Measurements from ENCODE around the gene ASTN2.

The ASTN2 gene

DNA sequence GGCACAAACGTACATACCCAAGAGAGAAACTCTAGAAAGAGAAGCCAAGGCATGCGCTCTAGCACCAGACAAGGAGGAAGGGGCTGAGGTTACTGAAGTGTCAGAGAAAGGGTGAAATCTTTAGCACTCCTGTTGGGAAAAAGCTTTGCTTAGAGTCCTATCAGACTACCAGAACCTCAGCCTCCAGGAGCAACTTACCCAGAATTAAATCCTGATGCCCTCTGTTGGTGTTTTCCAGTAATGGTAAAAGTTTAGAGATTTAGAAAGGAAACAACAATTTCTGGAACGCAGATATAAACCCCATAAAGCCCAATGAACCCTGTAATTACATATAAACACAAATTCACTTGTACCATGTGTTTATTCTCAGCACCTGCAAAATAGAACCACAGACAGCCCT lies 33.2 kb upstream of the ASTN2 start:
- no peaks in the 10 kb centered on the region for H3F3A ChIP-seq (ENCODE audit: insufficient read depth, low read length)
- H3K9me2 ChIP-seq (replicated peaks; ENCODE audit: insufficient read depth, low read length): no peaks in the 10 kb centered on the region
- H2AFZ ChIP-seq (ENCODE audit: low read length): no peak overlapping the region
- no peaks in the 10 kb centered on the region for H3K4me1 ChIP-seq (ENCODE audit: low read length)
- H3K36me3 ChIP-seq (replicated peaks; ENCODE audit: insufficient read depth, low read length): no peaks in the 10 kb centered on the region
- H3K9me3 ChIP-seq (replicated peaks; ENCODE audit: insufficient read depth, low read length): no peaks in the 10 kb centered on the region
- H3K27ac ChIP-seq (ENCODE audit: low read length): no peak overlapping the region
- H3K9ac ChIP-seq (ENCODE audit: low read length): no peak overlapping the region
- no peaks in the 10 kb centered on the region for H3K79me2 ChIP-seq (ENCODE audit: low read length)
- no peaks in the 10 kb centered on the region for H4K20me1 ChIP-seq (ENCODE audit: insufficient read depth, low read length)
- no peaks in the 10 kb centered on the region for H3K27me3 ChIP-seq (replicated peaks; ENCODE audit: insufficient read depth, low read length)
- TF ChIP-seq, protein P1, sequence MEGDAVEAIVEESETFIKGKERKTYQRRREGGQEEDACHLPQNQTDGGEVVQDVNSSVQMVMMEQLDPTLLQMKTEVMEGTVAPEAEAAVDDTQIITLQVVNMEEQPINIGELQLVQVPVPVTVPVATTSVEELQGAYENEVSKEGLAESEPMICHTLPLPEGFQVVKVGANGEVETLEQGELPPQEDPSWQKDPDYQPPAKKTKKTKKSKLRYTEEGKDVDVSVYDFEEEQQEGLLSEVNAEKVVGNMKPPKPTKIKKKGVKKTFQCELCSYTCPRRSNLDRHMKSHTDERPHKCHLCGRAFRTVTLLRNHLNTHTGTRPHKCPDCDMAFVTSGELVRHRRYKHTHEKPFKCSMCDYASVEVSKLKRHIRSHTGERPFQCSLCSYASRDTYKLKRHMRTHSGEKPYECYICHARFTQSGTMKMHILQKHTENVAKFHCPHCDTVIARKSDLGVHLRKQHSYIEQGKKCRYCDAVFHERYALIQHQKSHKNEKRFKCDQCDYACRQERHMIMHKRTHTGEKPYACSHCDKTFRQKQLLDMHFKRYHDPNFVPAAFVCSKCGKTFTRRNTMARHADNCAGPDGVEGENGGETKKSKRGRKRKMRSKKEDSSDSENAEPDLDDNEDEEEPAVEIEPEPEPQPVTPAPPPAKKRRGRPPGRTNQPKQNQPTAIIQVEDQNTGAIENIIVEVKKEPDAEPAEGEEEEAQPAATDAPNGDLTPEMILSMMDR (IDR thresholded peaks at IDR 0.05; ENCODE audit: low read length): no peak
- no peak for TF ChIP-seq EZH2 (optimal IDR thresholded peaks at IDR 0.05; ENCODE audit: low read depth, low read length)
- no peak for TF ChIP-seq EZH2phosphoT487 (IDR thresholded peaks at IDR 0.05; ENCODE audit: low read length)
- no peak for DNase-seq
- H3K4me2 ChIP-seq (ENCODE audit: low read depth, low read length): no peak overlapping the region
- no peak overlapping the region for H3K4me3 ChIP-seq (ENCODE audit: low read length)

DNA sequence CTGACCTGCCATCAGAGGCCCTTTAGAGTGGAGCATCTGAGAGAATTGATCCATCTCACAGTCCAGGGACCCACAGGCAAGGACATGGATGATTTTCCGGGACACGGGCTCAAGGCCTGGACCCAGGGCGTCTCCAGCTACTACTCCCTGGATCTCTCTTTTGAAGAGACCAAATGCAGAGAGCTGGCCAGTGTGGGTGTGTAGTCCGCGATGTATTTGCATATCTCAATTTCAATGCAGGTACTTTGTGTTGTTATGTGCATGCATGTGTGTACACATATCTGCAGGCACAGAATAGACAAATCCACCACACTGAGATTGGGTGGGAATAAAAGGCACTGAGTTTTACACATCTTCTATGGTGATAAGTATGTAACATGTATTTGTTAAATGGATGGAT lies 30.8 kb upstream of the ASTN2 start:
- no peak overlapping the region for H2AFZ ChIP-seq (ENCODE audit: low read length)
- no peaks in the 10 kb centered on the region for H3K9me3 ChIP-seq (replicated peaks; ENCODE audit: insufficient read depth, low read length)
- no peaks in the 10 kb centered on the region for H3K36me3 ChIP-seq (replicated peaks; ENCODE audit: insufficient read depth, low read length)

DNA sequence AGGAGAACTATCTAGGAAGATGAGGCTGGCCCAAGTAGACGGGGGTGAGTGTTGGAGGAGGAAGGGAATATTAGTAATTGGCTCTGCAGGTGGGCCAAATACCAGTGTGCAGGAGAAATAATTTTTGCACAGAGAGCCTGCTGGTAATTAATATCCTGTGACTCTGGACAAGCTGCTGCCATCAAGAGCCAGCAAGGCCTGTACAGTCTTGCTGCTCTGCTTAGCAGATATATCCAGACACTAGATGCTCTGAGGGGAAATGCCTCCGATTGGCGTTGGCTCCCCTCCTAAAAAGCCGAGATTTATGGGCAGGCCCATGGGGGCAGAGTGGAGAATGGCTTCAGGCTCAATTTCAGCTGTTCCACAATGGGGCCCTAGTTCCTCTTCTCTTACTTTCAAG lies 29.6 kb upstream of the ASTN2 start:
- TF ChIP-seq EZH2 (optimal IDR thresholded peaks at IDR 0.05; ENCODE audit: low read depth, low read length) (no peak), EZH2phosphoT487 (IDR thresholded peaks at IDR 0.05; ENCODE audit: low read length) (no peak)
- TF ChIP-seq, protein P1 (IDR thresholded peaks at IDR 0.05; ENCODE audit: low read length): no peak

More for the DNA sequence above, 30.8 kb upstream of the ASTN2 start:
- no peak overlapping the region for H3K4me2 ChIP-seq (ENCODE audit: low read depth, low read length)
- no peaks in the 10 kb centered on the region for H4K20me1 ChIP-seq (ENCODE audit: insufficient read depth, low read length)
- H3K4me1 ChIP-seq (ENCODE audit: low read length): no peaks in the 10 kb centered on the region
- H3K79me2 ChIP-seq (ENCODE audit: low read length): no peaks in the 10 kb centered on the region
- no peaks in the 10 kb centered on the region for H3K27me3 ChIP-seq (replicated peaks; ENCODE audit: insufficient read depth, low read length)
- H3K4me3 ChIP-seq (ENCODE audit: low read length): no peak overlapping the region
- H3F3A ChIP-seq (ENCODE audit: insufficient read depth, low read length): no peaks in the 10 kb centered on the region
- H3K27ac ChIP-seq (ENCODE audit: low read length): no peak overlapping the region
- TF ChIP-seq EZH2 (optimal IDR thresholded peaks at IDR 0.05; ENCODE audit: low read depth, low read length): no peak
- no peak for TF ChIP-seq EZH2phosphoT487 (IDR thresholded peaks at IDR 0.05; ENCODE audit: low read length)
- TF ChIP-seq, protein P1 (IDR thresholded peaks at IDR 0.05; ENCODE audit: low read length): no peak
- DNase-seq: no peak
- no peak overlapping the region for H3K9ac ChIP-seq (ENCODE audit: low read length)
- no peaks in the 10 kb centered on the region for H3K9me2 ChIP-seq (replicated peaks; ENCODE audit: insufficient read depth, low read length)

More for the DNA sequence above, 29.6 kb upstream of the ASTN2 start:
- Histone ChIP-seq H3K9me2 (replicated peaks; ENCODE audit: insufficient read depth, low read length) (no peaks in the 10 kb centered on the region), H3K9me3 (replicated peaks; ENCODE audit: insufficient read depth, low read length) (no peaks in the 10 kb centered on the region), H4K20me1 (ENCODE audit: insufficient read depth, low read length) (no peaks in the 10 kb centered on the region), H2AFZ (ENCODE audit: low read length) (no peak overlapping the region), H3K36me3 (replicated peaks; ENCODE audit: insufficient read depth, low read length) (no peaks in the 10 kb centered on the region), H3K27me3 (replicated peaks; ENCODE audit: insufficient read depth, low read length) (no peaks in the 10 kb centered on the region), H3K9ac (ENCODE audit: low read length) (no peak overlapping the region), H3K4me1 (ENCODE audit: low read length) (no peaks in the 10 kb centered on the region), H3K4me2 (ENCODE audit: low read depth, low read length) (no peak overlapping the region), H3K27ac (ENCODE audit: low read length) (no peak overlapping the region), H3F3A (ENCODE audit: insufficient read depth, low read length) (no peaks in the 10 kb centered on the region), H3K79me2 (ENCODE audit: low read length) (no peaks in the 10 kb centered on the region), H3K4me3 (ENCODE audit: low read length) (no peak overlapping the region)
- no peak for DNase-seq

Data from MM.1S (cell line).